K562 (cell line): ENCODE results near the gene PSMB11. TPM values are rescaled to one million over a fixed set of nuclear protein-coding genes. Genes with fewer than 3 reads are reported as not detected.

ENCODE experiments used
- ARNT ChIP-seq, 2 experiments: fragments of 450-650 bp; IDR thresholded peaks; 2 replicates each; pipeline ENCODE4 v1.6.1; 2016; ENCODE audit warnings: mild to moderate bottlenecking in 1 of 2
- ATF1 ChIP-seq, 2 experiments: fragments of 450-650 bp in 1 of 2; IDR thresholded peaks; 2 replicates each; pipeline ENCODE4 v1.6.1; 2016; ENCODE audit warnings: missing compliant biosample characterization in 1 of 2, missing genetic modification characterization in 1 of 2
- DPF2 ChIP-seq: fragments of 450-650 bp; IDR thresholded peaks from 2 replicates; pipeline ENCODE4 v1.6.1; 2016
- ELF1 ChIP-seq: fragments of 200-800 bp; sonication (Bioruptor generic); IDR thresholded peaks from 2 replicates; pipeline ENCODE4 v1.6.1; 2016; ENCODE audit warnings: missing genetic modification characterization, missing compliant biosample characterization
- FOXK2 ChIP-seq, 2 experiments: fragments of 450-650 bp; IDR thresholded peaks in 1 of 2; conservative IDR thresholded peaks in 1 of 2; 2 replicates each; pipeline ENCODE4 v1.6.1; 2016; ENCODE audit warnings: low read depth in 2 of 2, mild to moderate bottlenecking in 1 of 2
- FOXP4 ChIP-seq: sonication (generic); formaldehyde crosslinking; IDR thresholded peaks from 2 replicates; pipeline ENCODE4 v1.8.0; 2022; ENCODE audit warnings: mild to moderate bottlenecking, missing genetic modification reagents, borderline replicate concordance
- JUND ChIP-seq, 2 experiments: IDR thresholded peaks; 2 replicates in 1 of 2; 3 replicates in 1 of 2; pipeline ENCODE4 v1.6.1; 2011; ENCODE audit warnings: borderline replicate concordance in 2 of 2, low read depth in 2 of 2, low read length in 2 of 2, improper control_type of control experiment in 1 of 2, missing biosample characterization in 1 of 2, missing genetic modification characterization in 1 of 2, missing genetic modification reagents in 1 of 2
- PCBP1 ChIP-seq: fragments of 200-400 bp; formaldehyde crosslinking; IDR thresholded peaks from 2 replicates; pipeline ENCODE4 v1.6.1; 2018; ENCODE audit warnings: mild to moderate bottlenecking, low read depth, low read length; ENCODE audit not compliant: poor library complexity, severe bottlenecking
- POLR2A ChIP-seq: fragments of 450-650 bp; conservative IDR thresholded peaks from 2 replicates; pipeline ENCODE4 v1.6.1; 2016
- RERE ChIP-seq: sonication (generic); formaldehyde crosslinking; IDR thresholded peaks from 2 replicates; pipeline ENCODE4 v1.8.0; 2023; ENCODE audit warnings: missing genetic modification reagents, mild to moderate bottlenecking, borderline replicate concordance
- SMAD4 ChIP-seq: fragments of 250-450 bp; sonication (Bioruptor Pico); conservative IDR thresholded peaks from 2 replicates; pipeline ENCODE4 v1.8.0; 2021; ENCODE audit warnings: inconsistent platforms, mild to moderate bottlenecking, moderate library complexity
- SMARCA4 ChIP-seq: fragments of 450-650 bp; IDR thresholded peaks from 2 replicates; pipeline ENCODE4 v1.6.1; 2016
- ZFX ChIP-seq: sonication (generic); formaldehyde crosslinking; IDR thresholded peaks from 2 replicates; pipeline ENCODE4 v1.8.0; 2022; ENCODE audit warnings: mild to moderate bottlenecking, missing genetic modification reagents, moderate library complexity
- ZNF41 ChIP-seq: fragments of 250-450 bp; sonication (Bioruptor Pico); conservative IDR thresholded peaks from 2 replicates; pipeline ENCODE4 v1.4.0; 2020; ENCODE audit warnings: mild to moderate bottlenecking
- ZNF589 ChIP-seq: fragments of 200-800 bp; sonication (Bioruptor generic); IDR thresholded peaks from 2 replicates; pipeline ENCODE4 v1.6.1; 2016; ENCODE audit warnings: low read depth, missing genetic modification characterization, missing compliant biosample characterization
- polyA plus RNA-seq, 8 experiments: library from polyadenylated mRNA; depleted of rRNA in 4 of 8; stranded (reverse) in 5 of 8; unstranded in 3 of 8; fragments of >200 nt; fragmentation: Nextera tagmentation in 2 of 8; fragmentation: Illumina TruSeq in 1 of 8; extraction: Ambion mirVana in 2 of 8; extraction: Trizol in 1 of 8; gene quantifications; 2 replicates each; pipeline versions ENCODE4 v1.2.1 to v1.2.3, GENCODE V29; 2011 to 2014; ENCODE audit warnings: inconsistent platforms in 1 of 8, missing spikeins in 1 of 8
- total RNA-seq, 7 experiments: library from RNA; depleted of rRNA in 6 of 7; stranded (reverse); fragments of >200 nt in 6 of 7; fragmentation: Illumina TruSeq in 2 of 7; extraction: Trizol in 2 of 7; gene quantifications; 2 replicates each; pipeline versions ENCODE4 v1.2.1 to v1.2.3, GENCODE V29; 2011 to 2021; ENCODE audit warnings: low replicate concordance in 1 of 7
- TF ChIP-seq, protein P1 (sequence below): fragments of 250-450 bp; sonication (Bioruptor Pico); IDR thresholded peaks from 2 replicates; pipeline ENCODE4 v1.5.0; 2020; ENCODE audit warnings: mild to moderate bottlenecking

PSMB11 gene
- total and polyA plus RNA-seq, 9 of the 15 experiments (the other 6 are each of a cell fraction or from before 2014, with no cell fraction given), result not detected

DNA sequence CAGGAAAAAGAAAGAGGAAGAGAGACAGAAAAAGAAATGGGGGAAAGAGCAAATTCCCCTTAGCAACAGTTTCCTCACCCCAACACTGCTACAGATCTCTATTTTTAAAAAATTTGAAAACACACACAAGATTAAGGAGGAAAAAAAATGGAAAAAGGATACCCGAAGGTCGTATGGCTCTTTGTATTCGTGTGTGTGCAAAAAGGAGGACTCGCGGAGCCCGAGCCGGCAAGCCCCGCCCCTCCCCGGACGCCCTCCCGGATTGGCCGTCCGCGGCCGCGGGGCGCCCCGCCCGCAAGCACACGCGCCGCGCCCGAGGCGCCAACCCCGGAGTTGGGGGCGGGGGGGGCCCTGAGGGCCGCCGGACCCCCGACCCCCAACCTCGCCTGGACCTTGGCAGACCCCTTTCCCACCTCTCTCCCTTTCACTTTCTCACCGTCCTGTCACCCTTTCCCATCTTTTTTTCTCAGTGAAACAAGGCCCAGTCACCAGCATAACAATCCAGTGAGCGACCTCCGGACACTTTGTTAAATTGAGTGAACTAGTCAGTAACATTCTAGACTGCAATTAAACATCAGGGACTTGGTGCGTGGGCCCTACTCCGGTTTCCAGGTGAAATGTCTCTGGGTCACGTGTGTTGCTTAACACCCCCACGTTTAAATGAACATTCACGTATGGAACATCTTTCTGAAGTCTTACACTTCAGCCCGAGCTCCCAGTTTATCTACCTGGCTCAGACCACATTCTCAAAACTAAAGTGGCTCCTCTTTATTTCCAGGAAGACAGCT, 31.9 kb upstream of the PSMB11 start, which contains the start of gene C14orf93 (continued):
- TF ChIP-seq FOXP4 (CRISPR knock-in tag) (no peak), SMARCA4 (peak; percentile 31), SMAD4 (CRISPR knock-in tag) (peak; percentile 37; the same call in 1 of the 2 replicates), ARNT (IDR thresholded peaks at IDR 0.05) (peak in 1 of 2 experiments; percentile 41; a peak in 3 of 4 replicates), RERE (CRISPR knock-in tag) (no peak), ZNF41 (CRISPR knock-in tag) (no peak), ZFX (peak; percentile 77), ZNF589 (CRISPR knock-in tag) (0 out of 2 replicates have a peak, but pooled peaks have one; percentile 21), JUND (IDR thresholded peaks at IDR 0.05; ENCODE audit: borderline replicate concordance, low read depth, low read length) (0 out of 2 replicates have a peak, but pooled peaks have one; percentile 0), JUND (tag; IDR thresholded peaks at IDR 0.05; ENCODE audit: borderline replicate concordance, low read depth, low read length) (no peak), DPF2 (peak; percentile 60), FOXK2 (conservative IDR thresholded peaks at IDR 0.05 in 1 of 2, IDR thresholded peaks at IDR 0.05 in 1 of 2; ENCODE audit: low read depth in 2 of 2) (peak; percentile 20 to 71; a peak in 2 of 4 replicates), PCBP1 (no peak), ATF1 (CRISPR knock-in tag; IDR thresholded peaks at IDR 0.05) (no peak), ATF1 (tag; IDR thresholded peaks at IDR 0.05) (peak; percentile 55; the same call in 1 of the 2 replicates), POLR2A (peak; percentile 76), ELF1 (tag) (0 out of 2 replicates have a peak, but pooled peaks have one; percentile 2)
- TF ChIP-seq, protein P1, sequence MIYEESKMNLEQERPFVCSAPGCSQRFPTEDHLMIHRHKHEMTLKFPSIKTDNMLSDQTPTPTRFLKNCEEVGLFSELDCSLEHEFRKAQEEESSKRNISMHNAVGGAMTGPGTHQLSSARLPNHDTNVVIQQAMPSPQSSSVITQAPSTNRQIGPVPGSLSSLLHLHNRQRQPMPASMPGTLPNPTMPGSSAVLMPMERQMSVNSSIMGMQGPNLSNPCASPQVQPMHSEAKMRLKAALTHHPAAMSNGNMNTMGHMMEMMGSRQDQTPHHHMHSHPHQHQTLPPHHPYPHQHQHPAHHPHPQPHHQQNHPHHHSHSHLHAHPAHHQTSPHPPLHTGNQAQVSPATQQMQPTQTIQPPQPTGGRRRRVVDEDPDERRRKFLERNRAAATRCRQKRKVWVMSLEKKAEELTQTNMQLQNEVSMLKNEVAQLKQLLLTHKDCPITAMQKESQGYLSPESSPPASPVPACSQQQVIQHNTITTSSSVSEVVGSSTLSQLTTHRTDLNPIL, result no peak
